HepG2 (cell line): ENCODE measurements around the gene SULT1B1.

Experiments
- EZH2 ChIP-seq: conservative IDR thresholded peaks from 2 replicates; pipeline ENCODE4 v1.6.1; 2012; ENCODE audit warnings: mild to moderate bottlenecking, low read depth, low read length, moderate library complexity
- HDAC2 ChIP-seq: sonication (generic); formaldehyde crosslinking; IDR thresholded peaks from 2 replicates; pipeline ENCODE4 v1.4.0; 2020; ENCODE audit warnings: missing genetic modification reagents
- TARDBP ChIP-seq: sonication (generic); formaldehyde crosslinking; IDR thresholded peaks from 2 replicates; pipeline ENCODE4 v1.8.0; 2022; ENCODE audit warnings: mild to moderate bottlenecking, missing genetic modification reagents

DNA sequence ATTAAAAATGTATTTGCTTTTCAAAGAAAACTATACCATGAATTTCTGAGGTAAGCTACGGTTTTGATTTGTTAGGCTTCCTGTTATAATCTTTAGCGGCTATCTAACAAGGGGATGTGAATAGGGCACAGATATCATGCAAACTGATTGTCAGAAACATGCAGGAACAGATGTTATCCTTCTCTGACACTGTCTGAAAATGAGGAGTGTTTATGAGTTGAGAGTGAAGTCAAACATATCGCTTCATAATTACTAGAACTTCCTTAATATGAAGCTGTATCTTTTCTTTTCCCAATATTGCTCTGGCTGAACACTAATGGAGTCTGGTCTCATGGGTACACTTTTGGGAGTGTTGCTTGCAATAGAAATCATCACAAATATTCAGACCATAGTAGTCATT, 16.3 kb upstream of the SULT1B1 start:
- TF ChIP-seq TARDBP (CRISPR knock-in tag) (no peak), EZH2 (no peak), HDAC2 (CRISPR knock-in tag) (no peak)
